ENCODE results near the gene SIRT6. TPM values are rescaled to one million over a fixed set of nuclear protein-coding genes. Genes with fewer than 3 reads are reported as not detected.
"Not testable (repeated sequence)": the region's sequence is repeated elsewhere in the genome, so short reads cannot be mapped to it uniquely, and the experiment has no call there.

The SIRT6 gene
- total RNA-seq, 1 donor from 2014 or later, result 28.3 TPM

DNA sequence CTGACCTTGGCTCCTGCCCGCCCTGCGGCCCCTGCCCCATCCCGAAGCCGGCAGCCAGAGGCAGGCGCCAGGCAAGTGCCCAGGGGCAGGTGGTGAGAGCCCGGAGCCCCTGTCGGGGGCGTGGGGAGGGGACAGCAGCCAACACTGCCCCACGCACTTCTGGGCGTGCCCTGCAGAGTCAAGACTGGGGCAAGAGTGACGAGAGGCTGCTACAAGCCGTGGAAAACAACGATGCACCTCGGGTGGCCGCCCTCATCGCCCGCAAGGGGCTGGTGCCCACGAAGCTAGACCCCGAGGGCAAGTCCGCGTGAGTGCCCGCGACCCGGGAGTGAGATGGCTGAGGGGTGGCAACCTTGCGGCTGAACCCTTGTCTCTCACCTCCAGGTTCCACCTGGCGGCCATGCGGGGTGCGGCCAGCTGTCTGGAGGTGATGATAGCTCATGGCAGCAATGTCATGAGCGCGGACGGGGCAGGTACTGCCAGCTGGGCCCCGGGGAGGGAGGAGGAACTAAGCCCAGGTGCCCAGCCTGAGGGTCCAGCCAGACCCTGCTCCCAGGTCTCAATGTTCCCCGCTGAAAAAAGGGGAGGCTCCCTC, 17.4 kb upstream of the SIRT6 start:
- no peak for DNase-seq (ENCODE audit: low spot score)

DNA sequence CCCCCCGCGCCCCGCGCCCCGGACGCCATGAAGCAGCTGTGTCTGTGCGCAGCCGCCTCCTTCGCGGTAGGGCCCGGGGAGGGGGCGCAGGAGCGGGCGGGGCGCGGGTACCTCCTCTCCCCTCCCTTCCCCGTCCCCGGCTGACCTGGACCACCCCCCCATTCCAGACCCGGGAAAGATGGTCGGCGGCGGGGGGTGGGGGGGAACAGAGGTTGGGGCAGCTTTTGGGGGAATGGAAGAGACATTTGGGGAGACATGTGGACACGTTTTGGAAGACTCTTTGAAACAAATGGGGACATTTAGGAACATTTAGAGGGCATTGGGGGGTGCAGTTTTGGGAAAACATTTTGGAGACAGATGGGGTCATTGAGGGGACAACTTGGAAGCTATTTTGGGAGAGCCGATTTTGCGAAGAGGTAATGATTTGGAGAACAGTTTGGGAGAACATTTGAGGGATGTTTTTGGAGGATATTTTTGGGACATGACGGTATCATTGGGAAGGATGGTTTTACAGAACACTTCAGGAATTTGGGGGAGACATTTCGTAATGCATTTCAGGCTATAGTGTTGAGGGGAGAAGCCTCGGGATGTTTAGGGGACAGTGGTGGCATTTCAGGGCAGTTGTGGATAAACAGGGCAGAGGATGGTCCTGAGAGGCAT, 16.2 kb upstream of the SIRT6 start:
- no peak for DNase-seq (ENCODE audit: low spot score)

DNA sequence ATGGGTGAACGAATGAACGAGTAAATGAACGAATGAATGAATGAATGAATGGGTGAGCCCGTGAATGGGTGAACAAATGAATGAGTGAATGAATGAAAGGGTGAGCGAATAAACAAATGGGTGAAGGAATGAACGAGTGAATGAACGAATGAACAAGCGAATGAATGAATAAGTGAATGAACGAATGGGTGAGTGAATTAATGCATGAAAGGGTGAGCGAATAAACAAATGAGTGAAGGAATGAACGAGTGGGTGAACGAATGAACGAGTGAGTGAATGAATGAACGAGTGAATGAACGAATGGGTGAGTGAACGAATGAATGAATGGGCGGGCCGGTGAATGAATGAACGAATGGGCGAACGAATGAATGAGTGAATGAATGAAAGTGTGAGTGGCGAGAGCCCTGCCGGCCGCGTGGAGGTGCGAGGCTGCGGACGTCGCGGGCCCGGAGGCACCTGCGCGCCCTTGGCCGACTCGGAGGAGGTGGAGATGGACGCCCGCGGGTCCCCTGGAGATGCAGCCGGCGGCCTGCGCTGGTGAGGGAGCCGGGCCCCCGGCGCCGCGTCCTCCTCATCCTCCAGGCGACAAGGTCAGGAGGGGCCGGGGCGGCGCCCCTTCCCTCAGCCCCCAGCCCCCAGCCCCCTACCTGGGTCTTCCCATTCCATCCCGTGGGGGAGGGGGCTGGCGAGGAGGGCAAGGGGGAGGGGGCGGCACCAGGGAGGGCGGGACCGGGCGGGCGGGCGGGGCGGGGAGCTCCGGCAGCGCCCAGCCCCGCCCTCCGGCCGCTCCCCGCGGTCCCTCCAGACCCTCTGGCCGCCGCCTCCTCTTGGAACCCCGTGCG, 15.5 kb upstream of the SIRT6 start:
- DNase-seq (ENCODE audit: low spot score), result no peak

DNA sequence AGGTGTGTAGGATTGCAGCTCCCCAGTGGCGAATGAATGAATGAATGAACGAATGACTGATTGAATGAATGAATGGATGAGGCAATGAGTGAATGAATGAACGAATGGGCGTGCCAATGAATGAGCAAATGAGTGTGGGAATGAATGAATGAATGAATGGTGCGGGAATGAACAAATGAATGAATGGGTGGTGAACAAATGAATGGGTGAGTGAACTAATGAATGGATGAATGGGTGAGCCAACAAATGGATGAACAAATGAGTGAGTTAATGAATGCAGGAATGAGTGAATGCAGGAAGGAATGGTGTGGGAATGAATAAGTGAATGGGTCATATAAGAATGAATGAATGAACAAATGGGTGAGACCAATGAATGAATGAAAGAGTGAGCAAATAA, 14.9 kb upstream of the SIRT6 start:
- no peak for DNase-seq (ENCODE audit: low spot score)

DNA sequence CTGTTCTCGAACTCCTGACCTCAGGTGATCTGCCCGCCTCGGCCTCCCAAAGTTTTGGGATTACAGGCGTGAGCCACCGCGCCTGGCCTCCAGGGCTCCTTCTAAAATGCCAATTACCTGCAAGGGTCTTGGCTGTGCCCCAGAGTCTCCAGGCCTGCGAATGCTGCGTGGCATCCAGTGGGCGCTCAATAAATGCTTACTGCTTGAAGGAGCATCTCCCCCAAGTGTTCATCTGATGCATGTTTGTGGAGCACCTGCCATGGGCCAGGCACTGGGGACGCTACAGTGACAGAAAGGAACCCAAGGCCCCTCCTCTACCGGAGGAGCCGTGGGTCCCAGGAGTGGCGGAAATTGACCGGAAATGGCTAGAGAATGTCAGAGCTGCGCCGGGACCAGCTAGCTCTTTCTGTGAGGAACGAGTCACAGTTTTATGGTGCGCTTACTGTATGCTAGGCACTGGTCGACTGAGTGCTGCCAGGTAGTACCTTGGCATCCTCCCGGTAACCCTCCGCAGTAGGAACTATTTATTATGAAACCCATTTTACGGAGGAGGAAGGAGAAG, 14.3 kb upstream of the SIRT6 start:
- no peak for DNase-seq (ENCODE audit: low spot score)

DNA sequence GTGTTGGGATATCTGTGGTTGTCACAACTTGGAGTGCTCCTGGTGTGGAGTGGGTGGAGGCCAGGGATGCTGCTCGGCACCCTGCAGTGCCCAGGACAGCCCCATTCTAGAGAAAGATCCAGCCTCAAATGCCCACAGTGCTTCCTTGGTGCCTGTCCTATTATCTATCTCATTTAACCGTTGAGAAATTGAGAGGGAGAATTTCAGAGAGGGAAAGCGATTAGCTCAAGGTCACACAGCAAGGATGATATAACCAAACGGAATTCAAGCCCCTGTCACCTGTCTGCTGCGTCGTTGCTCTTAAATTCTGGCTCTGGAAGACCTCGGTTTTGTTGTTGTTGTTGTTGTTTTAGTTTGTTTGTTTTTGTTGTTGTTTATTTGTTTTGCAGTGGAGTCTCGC, 13.6 kb upstream of the SIRT6 start:
- DNase-seq (ENCODE audit: low spot score), result no peak

DNA sequence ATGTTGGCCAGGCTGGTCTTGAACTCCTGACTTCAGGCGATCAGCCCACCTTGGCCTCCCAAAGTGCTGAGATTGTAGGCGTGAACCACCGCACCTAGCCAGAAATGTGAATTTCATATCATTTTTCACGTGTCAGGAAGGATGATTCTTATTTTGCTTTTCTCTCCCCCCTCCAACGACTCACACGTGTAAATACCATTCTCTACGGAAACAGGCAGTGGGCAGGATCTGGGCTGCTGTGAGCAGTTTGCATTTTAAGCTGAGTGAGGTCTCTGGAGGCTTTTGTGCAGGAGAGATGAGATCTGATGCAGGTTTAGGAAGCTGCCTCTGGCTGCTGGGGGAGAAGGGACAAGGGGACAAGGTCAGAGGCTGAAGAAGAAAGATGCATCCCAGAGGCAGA, 12.0 kb upstream of the SIRT6 start:
- DNase-seq (ENCODE audit: low spot score), result no peak

DNA sequence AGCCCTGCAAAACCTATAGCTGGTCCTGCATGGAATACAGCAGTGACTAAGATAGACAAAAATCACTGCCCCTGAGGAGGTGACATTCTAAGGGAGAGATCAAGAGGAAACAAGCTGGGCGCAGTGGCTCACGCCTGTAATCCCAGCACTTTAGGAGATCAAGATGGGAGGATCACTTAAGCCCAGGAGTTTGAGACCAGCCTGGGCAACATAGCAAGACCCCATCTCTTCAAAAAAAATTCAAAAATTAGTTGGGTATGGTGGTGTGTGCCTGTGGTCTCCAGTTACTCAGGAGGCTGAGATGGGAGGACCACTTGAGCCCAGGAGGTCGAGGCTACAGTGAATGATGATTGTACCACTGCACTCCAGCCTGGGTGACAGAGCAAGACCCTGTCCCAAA, 10.2 kb upstream of the SIRT6 start:
- not testable (repeated sequence) for DNase-seq (ENCODE audit: low spot score)

DNA sequence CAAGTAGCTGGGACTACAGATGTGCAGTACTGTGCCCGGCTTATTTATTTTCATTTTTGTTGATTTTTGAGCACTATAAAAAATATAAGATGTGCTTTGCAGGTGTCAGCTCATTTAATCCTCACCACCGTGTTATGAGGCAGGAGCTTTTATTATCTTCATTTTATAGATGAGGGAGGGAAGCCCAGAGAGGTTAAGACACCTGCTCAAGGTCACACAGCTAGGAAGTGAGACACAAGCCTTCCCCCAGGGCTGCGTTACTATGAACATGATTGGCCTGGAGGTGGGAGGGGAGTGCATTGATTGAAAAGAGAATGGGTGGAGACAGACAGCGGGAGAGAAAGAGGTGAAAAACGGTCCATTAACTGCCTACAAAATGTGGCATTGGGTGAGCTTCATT, 7.3 kb upstream of the SIRT6 start:
- no peak for DNase-seq (ENCODE audit: low spot score)

DNA sequence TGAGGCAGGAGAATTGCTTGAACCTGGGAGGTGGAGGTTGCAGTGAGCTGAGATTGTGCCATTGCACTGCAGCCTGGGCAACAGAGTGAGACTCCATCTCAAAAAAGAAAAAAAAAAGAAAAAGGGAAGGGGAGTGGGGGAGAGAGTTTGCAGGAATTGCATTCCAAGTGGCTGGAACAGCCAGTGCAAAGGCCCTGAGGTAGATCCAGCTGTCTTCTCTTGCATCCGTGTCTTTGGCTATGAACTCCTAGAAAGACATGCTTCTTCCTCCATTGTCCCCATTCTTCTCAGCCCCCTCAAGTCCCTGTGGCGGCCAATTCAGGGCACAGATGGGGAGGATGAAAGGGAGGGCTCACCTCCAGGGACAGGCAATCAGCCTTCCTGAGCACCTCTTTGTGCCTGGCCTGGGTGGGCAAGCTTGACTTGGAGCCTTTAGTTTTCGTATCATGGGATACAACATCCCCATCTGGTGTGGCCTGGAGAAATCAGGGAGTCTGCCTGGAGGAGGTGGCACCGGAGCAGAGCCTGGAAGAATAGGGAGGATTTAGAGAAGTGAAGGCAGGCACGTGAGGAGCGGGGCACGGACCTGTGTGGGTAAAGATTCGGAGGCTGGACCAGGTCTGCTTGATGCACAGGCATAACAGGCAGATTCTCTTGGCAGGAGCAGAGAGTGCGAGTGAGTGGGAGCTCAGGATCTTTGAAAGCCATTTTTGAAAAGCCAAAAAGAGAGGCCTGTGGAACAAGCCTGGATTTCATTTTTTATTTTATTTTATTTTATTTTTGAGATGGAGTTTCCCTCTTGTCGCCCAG, 5.2 kb upstream of the SIRT6 start:
- no peak for DNase-seq (ENCODE audit: low spot score)

DNA sequence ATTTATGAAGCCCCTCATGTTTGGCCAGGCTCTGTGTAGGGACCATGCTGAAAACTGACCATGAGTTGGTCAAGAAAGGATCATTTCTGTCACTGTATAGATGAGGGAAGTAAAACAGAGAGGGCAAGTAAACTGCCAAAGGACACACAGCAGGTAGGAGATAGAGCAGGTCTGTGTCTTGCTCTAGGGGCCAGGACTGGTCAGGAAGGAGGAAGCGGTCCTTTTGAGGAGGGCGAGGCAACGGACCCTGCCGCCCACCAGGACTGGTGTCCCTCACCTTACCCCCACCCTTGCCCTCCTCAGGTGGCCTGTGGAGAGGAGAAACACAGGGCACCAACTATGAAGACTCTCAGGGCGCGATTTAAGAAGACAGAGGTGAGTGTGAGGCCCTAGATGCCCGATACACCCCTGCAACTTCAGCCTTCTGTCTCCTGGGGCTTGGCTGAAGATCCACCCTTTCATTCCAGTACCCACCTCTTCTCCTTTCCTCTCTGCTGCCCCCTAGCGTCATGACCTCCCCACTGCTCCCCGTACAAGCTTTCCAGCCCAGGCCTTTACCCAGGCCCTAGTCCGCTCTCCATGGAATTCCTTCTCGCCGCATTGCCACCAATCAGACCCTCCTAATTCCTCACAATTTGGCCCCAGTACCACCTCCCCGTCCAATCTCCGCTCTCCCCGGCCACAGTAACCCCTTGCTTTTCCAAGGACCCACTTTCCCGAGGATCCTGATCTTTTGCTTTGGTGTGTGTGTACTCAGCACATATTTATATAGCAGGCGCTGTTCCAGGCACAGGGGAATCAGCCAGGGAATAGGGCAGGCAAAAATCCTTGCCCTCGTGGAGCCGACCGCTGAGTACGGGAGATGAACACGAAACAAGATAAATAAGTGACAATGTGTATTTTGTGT, 4.0 kb upstream of the SIRT6 start:
- DNase-seq (ENCODE audit: low spot score), result peak; percentile 71

DNA sequence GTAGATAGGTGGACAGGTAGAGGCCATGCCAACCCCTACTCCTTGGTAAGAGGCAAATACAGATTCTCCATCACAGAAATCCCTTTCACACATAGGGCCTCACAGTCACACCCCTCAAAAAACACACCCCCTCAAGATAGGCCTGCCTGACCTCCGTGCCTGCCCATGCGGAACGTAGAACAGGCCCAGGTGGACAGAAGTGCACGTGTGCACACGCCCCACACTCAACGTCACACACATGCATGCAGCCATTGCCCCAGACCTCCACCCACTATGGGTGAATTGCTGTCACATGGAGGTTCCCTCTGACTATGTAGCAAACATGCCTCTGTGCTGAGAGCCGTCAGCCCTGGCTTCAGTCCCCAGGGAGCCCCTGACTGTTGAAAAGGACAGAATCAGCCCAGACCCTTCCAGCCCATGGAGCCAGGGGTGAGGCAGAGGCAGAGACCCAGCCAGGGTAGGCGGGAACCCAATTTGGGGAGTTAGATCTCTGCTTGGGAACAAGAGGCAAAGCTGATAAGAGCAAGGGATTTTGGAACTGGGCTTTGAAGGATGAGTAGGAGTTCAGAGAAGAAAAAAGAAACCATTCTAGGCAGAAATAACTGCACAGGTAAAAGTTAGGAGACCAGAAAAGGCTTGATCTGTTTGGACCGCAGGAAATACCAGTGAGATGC, 3.2 kb upstream of the SIRT6 start:
- DNase-seq (ENCODE audit: low spot score), result no peak

DNA sequence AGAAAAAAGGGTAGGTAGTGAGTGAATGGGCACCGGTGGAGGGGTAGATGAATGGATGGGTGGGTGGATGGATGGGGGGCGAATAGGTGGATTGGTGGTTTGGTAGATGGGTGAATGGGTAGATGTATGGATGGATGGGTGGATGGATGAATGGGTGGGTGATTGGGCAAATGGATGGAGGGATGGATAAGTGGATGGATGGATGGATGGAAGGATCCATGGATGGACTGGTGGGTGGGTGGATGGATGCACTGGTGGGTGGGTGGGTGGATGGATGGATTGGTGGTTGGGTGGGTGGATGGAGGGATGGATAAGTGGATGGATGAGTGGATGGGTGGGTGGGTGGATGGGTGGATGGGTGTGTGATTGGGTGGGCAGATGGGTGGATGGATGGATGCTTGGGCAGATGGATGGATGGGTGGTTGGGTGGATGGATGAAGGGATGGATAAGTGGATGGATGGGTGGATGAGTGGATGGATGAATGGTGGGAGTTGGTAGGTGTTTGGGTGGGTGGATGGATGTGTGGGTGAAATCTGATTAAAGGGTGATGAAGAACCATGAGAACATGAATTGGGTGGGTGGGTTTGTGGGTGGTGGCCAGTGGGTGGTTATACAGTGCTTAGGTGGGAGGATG, 2.5 kb upstream of the SIRT6 start:
- no peak for DNase-seq (ENCODE audit: low spot score)

DNA sequence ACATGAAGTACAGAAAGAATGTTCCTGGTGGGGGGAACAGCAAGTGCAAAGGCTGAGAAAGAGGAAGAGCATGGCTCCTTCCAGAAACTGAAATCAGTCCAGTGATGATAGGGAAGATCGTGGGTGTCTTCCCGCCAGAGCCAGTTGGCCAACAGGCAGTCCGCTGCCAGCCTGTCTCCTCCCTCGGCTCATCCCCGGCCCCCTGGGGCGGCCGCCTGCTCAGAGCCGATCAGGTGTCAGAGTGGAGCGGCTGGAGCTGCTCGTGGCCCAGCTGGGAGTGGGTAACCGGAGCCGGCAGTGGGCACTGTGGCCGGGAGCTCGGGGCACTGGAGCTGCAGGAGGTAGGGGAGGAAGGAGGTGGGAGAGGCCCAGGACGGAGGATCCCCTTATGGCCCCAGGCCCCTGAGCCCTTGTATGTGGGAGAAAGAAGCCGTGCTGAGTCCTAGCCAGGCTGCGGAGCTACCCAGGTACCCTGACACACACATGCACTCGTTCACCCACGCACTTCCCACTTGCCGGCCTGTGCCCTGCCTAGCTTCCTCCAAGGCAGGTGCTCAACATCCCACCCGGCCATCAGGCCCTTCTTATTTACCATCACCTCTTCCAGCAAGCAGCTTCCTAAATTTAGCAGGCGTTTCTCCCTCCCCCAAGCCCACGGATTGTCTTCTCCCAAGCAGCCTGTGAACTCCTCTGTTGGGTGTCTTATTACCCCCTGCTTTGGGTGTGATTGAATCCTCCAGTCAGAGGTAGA, 1.8 kb upstream of the SIRT6 start:
- DNase-seq (ENCODE audit: low spot score), result no peak

DNA sequence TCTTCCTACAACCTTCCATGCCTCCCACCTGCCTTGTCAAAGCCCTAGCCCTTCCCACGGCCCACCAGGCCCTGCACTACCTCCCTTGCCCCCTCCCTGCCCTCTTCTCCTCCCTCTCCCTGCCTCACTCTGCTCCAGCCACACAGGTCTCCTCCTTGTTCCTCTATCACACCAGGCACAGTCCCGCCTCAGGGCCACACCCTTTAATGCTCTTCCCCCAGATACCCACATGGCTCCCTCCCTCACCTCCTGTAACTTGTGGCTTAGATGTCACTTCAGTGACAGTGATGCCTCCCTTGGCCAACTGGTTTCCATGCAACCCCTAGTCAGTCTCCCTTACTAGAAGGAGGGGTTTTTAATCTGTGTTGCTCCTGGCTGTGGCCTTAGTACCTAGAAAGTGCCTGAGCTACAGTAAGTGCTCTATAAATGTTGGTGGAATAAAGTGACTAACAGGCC, 1.3 kb downstream of the SIRT6 start:
- no peak for DNase-seq (ENCODE audit: low spot score)

DNA sequence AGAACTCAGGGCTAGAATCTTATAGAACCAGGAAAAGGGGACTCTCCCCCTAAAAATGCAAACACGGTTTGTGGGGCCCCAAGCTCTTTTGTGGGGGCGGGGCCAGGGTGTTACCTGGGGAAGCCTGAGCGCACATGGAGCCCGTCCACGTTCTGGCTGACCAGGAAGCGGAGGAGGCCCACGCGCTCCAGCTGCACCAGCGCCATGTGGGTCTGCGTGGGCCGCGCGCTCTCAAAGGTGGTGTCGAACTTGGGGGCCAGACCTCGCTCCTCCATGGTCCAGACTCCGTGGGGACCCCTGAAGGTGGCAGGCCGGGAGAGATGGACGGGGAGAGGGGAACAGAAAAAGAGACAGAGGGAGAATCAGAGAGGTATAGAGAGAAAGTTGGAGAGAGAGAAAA, 3.4 kb downstream of the SIRT6 start:
- no peak for DNase-seq (ENCODE audit: low spot score)

DNA sequence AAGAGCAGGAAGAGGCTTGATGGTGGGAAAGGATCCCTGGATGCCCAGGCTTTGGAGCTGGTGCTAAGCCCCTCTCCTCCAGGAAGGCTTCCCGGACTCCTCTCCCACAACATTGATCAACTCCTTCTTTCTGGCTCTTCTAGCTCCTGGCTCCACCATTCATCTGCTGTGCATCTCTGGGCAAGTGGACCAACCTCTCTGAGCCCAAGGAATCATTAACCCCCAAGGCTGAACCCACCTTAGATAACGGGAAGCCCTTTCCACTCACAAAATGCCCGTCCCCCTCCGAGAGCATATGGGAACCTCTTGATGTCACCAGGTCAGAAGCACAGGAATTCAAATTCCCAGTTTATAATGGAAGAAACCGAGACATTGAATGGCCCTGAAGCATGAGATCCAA, 5.2 kb downstream of the SIRT6 start:
- no peak for DNase-seq (ENCODE audit: low spot score)

DNA sequence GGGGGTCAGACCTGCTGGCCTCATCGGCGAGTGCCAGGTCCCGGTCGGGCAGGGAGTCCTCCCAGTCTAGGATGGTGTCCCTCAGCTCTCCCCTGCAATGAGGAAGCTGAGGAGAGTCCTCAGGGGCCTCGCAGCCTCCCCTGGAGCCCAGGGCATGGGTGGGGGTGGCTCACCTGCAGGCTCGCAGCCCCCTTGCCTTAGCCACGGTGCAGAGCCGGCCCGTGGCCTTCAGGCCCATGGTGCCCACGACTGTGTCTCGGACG, 6.8 kb downstream of the SIRT6 start:
- no peak for DNase-seq (ENCODE audit: low spot score)

All from mucosa of gallbladder (tissue), 1 donor.